HG02981 (cell line): ENCODE results near the gene SNCA.

Experiments
- ATAC-seq: cut with Tn5 transposase; IDR thresholded peaks from one replicate; pipeline ENCODE4 v1.9.1; 2021; ENCODE audit warnings: mild to moderate bottlenecking, moderate library complexity; ENCODE audit not compliant: unreplicated experiment

SNCA gene

GRCh38 chr4:89836897-89837384, at the start of gene SNCA:
TSS of gene SNCA (minus strand) at chr4:89837161. CDS start at chr4:89835667, 1,494 bp downstream.
- ATAC-seq, result no peak

DNA sequence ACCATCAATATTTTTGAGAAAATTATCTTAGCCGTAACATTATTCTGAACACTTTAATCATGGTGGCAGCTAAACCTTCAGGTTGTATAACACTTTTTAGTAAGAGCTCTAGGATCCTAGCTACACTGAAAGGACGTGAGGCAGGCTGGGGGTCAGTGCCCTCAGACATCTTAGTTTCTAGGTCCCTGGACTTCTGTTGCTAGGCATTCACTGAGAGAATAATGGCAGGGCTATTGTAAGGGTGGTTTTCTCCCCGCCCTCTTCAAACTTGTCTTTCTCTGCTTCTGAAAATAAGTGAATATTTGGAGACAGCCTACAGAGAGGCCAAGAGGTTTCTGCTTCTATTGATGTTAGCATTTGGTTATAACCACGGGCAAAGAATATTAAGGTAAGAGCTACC, 42.3 kb upstream of the SNCA start:
- ATAC-seq, result no peak

GRCh38 chr4:89878611-89879010, 41.6 kb upstream of the SNCA start:
- no peak for ATAC-seq

DNA sequence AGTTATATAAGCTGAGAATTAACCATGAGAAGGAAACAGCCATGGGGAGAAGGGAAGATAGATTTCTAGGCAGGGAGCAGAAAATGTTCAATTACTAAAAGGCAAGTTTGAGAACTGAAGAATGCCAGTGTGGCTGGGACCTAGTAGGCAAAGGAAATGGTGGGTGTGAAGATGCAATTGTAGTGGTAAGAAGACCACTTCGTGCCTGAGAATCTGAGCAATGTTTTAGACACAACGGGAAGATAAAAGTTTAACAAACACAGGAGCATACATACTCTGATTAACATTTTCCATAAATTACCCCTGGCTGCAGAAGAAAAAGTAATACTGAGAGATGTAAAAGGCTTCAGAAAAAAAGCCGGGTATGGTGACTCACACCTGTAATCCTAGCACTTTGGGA, 39.6 kb upstream of the SNCA start:
- no peak for ATAC-seq

DNA sequence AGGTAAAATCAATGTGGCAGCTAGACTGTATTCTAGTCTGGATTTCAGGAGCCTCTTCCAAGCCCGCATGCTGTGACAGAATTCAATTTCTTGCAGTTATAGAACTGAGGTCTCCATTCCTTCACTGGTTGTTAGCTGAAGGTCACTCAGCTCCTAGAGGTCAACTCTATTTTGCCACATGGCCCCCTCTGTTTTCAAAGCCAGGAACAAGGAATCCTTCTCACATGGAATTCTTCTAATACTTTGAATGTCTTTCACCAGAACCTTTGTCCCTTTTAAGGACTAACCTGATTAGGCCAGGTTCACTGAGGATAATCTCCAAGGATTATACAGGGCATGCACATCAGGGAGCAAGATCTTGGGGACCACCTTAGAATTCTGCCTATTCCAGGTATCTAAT, 34.2 kb upstream of the SNCA start:
- ATAC-seq, result no peak

DNA sequence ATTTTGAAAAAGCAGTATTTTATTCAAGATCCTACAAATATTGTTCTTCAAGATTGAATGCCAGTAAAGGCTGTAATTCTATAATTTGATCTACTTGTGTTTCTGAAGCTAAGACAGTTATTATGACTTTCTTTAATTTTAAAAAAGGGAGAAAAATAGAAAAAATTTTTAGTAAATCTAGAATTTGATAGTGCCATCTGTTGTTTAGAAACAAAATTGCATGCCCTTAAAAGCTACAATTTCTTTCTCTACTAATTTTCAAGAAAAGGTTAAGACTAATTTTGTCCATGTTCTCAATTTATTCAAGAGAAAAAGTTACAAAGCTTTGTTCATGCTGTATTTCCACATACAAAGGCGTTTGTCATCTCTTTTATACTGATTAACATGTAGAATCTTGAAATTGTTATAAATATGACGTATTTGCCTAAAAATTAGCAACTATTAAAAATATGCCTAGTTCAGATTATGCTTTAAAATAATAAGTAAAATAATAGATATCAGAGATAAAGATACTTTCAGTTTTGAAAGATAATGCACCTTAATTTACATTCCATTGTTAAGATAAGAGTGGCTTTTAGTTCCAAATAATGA, 32.1 kb upstream of the SNCA start:
- no peak for ATAC-seq

DNA sequence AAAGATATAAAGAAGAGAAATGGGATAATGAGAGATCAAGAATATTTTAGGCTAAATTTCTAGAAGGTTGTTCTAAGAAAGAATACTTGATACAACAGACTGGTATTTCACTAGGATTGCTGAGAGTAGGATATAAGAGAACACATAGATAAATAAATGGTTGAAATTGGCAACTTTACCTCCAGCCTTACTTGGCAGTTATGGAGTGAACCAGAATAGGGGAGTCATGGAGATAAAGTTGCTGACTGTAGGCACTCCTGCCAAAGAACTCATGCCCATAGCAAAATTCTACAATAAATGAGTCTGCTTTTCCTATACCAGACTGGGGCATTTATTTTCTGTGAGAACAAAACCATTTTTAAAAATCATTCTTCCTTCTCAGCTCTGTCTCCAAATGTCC, 31.3 kb upstream of the SNCA start:
- ATAC-seq, result no peak

GRCh38 chr4:89863533-89863932, 26.6 kb upstream of the SNCA start:
- ATAC-seq, result no peak

DNA sequence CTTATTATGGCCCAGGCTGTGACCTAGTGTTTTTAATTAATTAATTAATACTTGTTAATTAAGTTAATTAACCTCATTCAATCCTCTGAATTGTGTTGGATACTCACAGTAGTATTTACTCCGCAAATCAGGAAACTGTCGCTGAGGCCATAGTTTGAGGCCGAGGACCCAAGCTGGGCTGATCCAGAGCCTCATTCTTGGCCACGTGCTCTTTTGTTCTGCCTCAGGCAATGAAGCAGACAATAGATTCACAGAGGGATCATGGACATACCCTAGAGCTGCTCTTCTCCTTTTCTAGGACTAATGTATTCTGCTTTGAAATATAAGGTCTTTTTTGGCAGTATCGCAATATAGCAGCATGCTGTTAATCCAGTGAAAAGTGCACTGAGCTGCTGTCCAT, 24.0 kb upstream of the SNCA start:
- ATAC-seq, result no peak

- ATAC-seq, result no peak
These were observed 18.3 kb upstream of the SNCA start for GRCh38 chr4:89855236-89855635.

DNA sequence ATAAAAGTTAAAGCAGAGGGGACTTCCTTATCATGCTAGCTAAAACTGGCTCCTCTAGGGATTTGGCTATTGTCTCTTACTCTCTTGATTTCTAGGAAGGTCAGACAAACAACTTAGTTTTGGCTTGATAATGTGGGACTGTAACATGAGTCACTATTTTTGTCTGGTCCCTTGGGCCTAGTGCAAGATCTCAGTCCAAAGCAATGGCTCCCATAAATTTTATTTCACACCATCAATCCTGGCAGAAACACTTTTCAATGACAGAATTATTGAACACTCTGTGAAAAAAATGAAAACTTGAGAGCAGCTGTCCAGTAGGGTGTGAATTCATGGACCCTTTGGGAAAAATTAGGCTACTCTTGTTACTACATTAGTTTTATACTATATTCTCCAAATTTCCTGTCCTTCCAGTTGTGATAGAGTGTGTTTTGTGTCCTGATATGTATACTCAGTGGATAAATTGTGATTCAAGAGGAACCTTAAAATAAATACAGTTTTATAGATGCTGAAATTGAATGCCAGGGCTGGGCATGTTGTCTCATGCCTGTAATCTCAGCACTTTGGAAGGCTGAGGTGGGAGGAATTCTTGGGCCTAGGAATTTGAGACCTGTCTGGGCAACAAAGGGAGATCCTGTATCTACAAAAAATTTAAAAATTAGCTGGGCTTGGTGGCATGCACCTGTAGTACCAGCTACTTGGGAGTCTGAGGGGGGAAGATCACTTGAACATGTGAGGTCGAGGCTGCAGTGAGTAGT, 10.8 kb upstream of the SNCA start:
- ATAC-seq, result no peak

- ATAC-seq, result no peak
These were observed 2.6 kb upstream of the SNCA start for GRCh38 chr4:89839558-89839957.

GRCh38 chr4:89837993-89838390, 1.0 kb upstream of the SNCA start:
- no peak for ATAC-seq

- ATAC-seq, result no peak
These were observed 528 bp upstream of the SNCA start for GRCh38 chr4:89837385-89837992.

- no peak for ATAC-seq
These were observed 773 bp downstream of the SNCA start for GRCh38 chr4:89836031-89836745.

GRCh38 chr4:89835413-89835812, 1.5 kb downstream of the SNCA start:
- no peak for ATAC-seq

DNA sequence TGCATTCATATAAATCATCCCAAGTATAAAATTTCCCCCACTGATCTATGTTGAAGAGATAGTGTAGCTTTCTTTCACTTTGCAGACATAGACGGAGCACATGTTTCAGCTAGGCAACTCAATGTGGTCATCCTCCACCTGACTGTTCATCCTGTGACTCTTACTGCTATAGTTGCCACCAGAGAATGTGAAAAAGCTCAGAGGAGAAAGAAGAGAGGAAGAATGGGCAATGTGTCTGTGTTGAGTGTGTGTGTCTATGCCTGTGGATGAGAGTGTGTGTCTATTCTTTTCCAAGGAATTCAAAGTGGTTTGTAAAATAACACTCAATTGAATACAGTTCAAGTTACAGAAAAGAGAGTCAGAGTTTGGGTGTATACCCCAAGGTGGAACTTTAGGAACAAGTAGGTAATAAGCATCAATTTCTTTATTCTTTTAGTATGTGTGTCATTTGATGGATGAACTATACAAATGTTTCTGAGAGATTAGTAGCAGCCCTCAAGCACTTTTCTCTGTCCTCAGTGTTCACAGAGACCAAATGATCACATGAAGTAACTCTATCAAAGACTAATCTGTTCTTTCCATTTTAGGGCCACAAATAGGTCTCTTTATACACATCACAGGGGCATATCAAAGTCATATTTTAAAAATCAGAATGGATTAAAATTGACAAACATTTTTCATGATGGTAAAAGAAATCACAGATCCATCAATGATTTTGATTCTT, 2.3 kb downstream of the SNCA start:
- no peak for ATAC-seq

- peak; percentile 95 for ATAC-seq
These were observed 7.4 kb downstream of the SNCA start for GRCh38 chr4:89829470-89830138.

- no peak for ATAC-seq
These were observed 13.5 kb downstream of the SNCA start for GRCh38 chr4:89823416-89823815.

DNA sequence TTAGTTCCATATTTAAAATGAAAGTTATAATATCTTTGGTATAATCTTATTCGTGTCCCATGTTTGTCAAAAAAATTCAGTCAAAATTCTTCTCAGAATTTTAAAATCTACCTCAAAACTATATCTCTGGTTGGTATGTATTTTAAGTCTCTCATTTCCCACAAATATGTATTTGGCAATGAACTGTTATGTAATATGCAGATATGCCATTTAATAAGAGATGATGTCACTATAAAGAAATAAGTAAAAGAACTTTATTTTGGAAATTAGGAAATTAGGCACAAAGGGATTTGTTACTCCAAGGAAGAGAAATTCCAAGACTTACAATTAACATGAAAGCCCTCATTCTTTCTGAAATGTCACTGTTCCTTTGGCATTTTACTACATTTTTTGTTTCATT, 15.3 kb downstream of the SNCA start:
- no peak for ATAC-seq
